HepG2 (cell line): ENCODE measurements around the gene TAPBP. TPM values are rescaled to one million over a fixed set of nuclear protein-coding genes. Genes with fewer than 3 reads are reported as not detected.

ENCODE experiments used
- CHD4 ChIP-seq: fragments of 200-600 bp; sonication (generic); IDR thresholded peaks from 2 replicates; pipeline ENCODE4 v1.7.0; 2017; ENCODE audit warnings: mild to moderate bottlenecking, low read length, borderline replicate concordance
- FOSL2 ChIP-seq: sonication (generic); formaldehyde crosslinking; IDR thresholded peaks from 2 replicates; pipeline ENCODE4 v1.4.0; 2020; ENCODE audit warnings: missing genetic modification reagents
- GFI1 ChIP-seq: sonication (generic); formaldehyde crosslinking; IDR thresholded peaks from 2 replicates; pipeline ENCODE4 v1.5.0; 2020; ENCODE audit warnings: missing genetic modification reagents, mild to moderate bottlenecking, borderline replicate concordance
- HCFC1 ChIP-seq: fragments of 150-350 bp; IDR thresholded peaks from 2 replicates; pipeline ENCODE4 v1.6.1; 2014; ENCODE audit warnings: low read depth, low read length
- HDAC1 ChIP-seq: sonication (generic); formaldehyde crosslinking; IDR thresholded peaks from 2 replicates; pipeline ENCODE4 v1.5.1; 2020; ENCODE audit warnings: mild to moderate bottlenecking, missing genetic modification reagents
- MYC ChIP-seq: sonication (generic); formaldehyde crosslinking; IDR thresholded peaks from 2 replicates; pipeline ENCODE4 v1.9.0; 2021; ENCODE audit warnings: missing genetic modification reagents, borderline replicate concordance
- MYNN ChIP-seq: sonication (generic); formaldehyde crosslinking; IDR thresholded peaks from 2 replicates; pipeline ENCODE4 v1.4.0; 2020; ENCODE audit warnings: mild to moderate bottlenecking, low read depth, missing genetic modification reagents
- NCOA5 ChIP-seq: sonication (generic); formaldehyde crosslinking; IDR thresholded peaks from 2 replicates; pipeline ENCODE4 v1.4.0; 2020; ENCODE audit warnings: missing genetic modification reagents
- NONO ChIP-seq, 2 experiments: fragments of 450-650 bp in 1 of 2; sonication (generic) in 1 of 2; formaldehyde crosslinking in 1 of 2; IDR thresholded peaks in 1 of 2; conservative IDR thresholded peaks in 1 of 2; 2 replicates each; pipeline versions ENCODE4 v1.6.1 to v1.8.0; 2017 to 2022; ENCODE audit warnings: mild to moderate bottlenecking in 1 of 2, missing genetic modification reagents in 1 of 2, moderate library complexity in 1 of 2
- PRDM4 ChIP-seq: sonication (generic); formaldehyde crosslinking; IDR thresholded peaks from 2 replicates; pipeline ENCODE4 v1.9.0; 2021; ENCODE audit warnings: missing genetic modification reagents, borderline replicate concordance
- RFX5 ChIP-seq: IDR thresholded peaks from 2 replicates; pipeline ENCODE4 v1.6.1; 2011; ENCODE audit warnings: low read depth, low read length, improper control_type of control experiment
- SAP130 ChIP-seq: IDR thresholded peaks from 2 replicates; pipeline ENCODE4 v1.6.1; 2016; ENCODE audit warnings: low read depth
- SMAD9 ChIP-seq: sonication (generic); formaldehyde crosslinking; IDR thresholded peaks from 2 replicates; pipeline ENCODE4 v1.5.1; 2020; ENCODE audit warnings: mild to moderate bottlenecking, missing genetic modification reagents
- SOX6 ChIP-seq, 2 experiments: fragments of 450-650 bp in 1 of 2; sonication (generic) in 1 of 2; formaldehyde crosslinking in 1 of 2; IDR thresholded peaks; 2 replicates each; pipeline versions ENCODE4 v1.4.0 to v1.6.1; 2017 to 2020; ENCODE audit warnings: antibody characterized with exemption in 1 of 2, mild to moderate bottlenecking in 1 of 2, missing genetic modification reagents in 1 of 2
- SP1 ChIP-seq, 2 experiments: fragments of 450-650 bp in 1 of 2; sonication (generic) in 1 of 2; formaldehyde crosslinking in 1 of 2; IDR thresholded peaks; 2 replicates each; pipeline versions ENCODE4 v1.4.0 to v1.6.1; 2016 to 2020; ENCODE audit warnings: missing genetic modification reagents in 1 of 2
- SPEN ChIP-seq: sonication (generic); formaldehyde crosslinking; IDR thresholded peaks from 2 replicates; pipeline ENCODE4 v1.5.1; 2020; ENCODE audit warnings: low read depth, mild to moderate bottlenecking, missing genetic modification reagents
- ZBTB14 ChIP-seq: sonication (generic); formaldehyde crosslinking; IDR thresholded peaks from 2 replicates; pipeline ENCODE4 v1.4.0; 2020; ENCODE audit warnings: missing genetic modification reagents
- ZNF251 ChIP-seq: sonication (generic); formaldehyde crosslinking; IDR thresholded peaks from 2 replicates; pipeline ENCODE4 v1.9.0; 2021; ENCODE audit warnings: mild to moderate bottlenecking, missing genetic modification reagents
- ZNF367 ChIP-seq: sonication (generic); formaldehyde crosslinking; IDR thresholded peaks from 2 replicates; pipeline ENCODE4 v1.4.0; 2020; ENCODE audit warnings: missing genetic modification reagents, borderline replicate concordance
- ZNF382 ChIP-seq: sonication (generic); formaldehyde crosslinking; IDR thresholded peaks from 2 replicates; pipeline ENCODE4 v1.5.0; 2020; ENCODE audit warnings: missing genetic modification reagents, mild to moderate bottlenecking, borderline replicate concordance
- ZNF709 ChIP-seq: sonication (generic); formaldehyde crosslinking; IDR thresholded peaks from 2 replicates; pipeline ENCODE4 v1.5.0; 2020; ENCODE audit warnings: mild to moderate bottlenecking, missing genetic modification reagents
- ZUFSP ChIP-seq: sonication (generic); formaldehyde crosslinking; IDR thresholded peaks from 2 replicates; pipeline ENCODE4 v1.9.0; 2021; ENCODE audit warnings: missing genetic modification reagents, mild to moderate bottlenecking, borderline replicate concordance
- polyA plus RNA-seq, 8 experiments: library from polyadenylated mRNA; depleted of rRNA in 3 of 8; stranded (reverse) in 7 of 8; unstranded in 1 of 8; fragments of >200 nt; fragmentation: Illumina TruSeq in 4 of 8; extraction: Trizol in 4 of 8; gene quantifications; 2 replicates each; pipeline versions ENCODE4 v1.2.1 to v1.2.3, GENCODE V29; 2011 to 2016; ENCODE audit warnings: low read depth in 4 of 8, missing spikeins in 1 of 8, mixed read lengths in 1 of 8; ENCODE audit not compliant: insufficient read depth in 1 of 8
- total RNA-seq, 5 experiments: library from RNA; depleted of rRNA; stranded (reverse); fragments of >200 nt; fragmentation: Illumina TruSeq; extraction: Trizol; gene quantifications; 2 replicates each; pipeline ENCODE4 v1.2.3, GENCODE V29; 2016; ENCODE audit warnings: low read depth in 1 of 5

The TAPBP gene
- total and polyA plus RNA-seq, 2 of the 13 experiments (the other 11 are each of a cell fraction or from before 2014, with no cell fraction given) = 27.4 to 32.3 TPM

- TF ChIP-seq GFI1 (CRISPR knock-in tag) (peak; percentile 53; the same call in 1 of the 2 replicates), CHD4 (peak; percentile 57; the same call in 1 of the 2 replicates), MYC (CRISPR knock-in tag) (peak; percentile 72; the same call in 1 of the 2 replicates), SOX6 (IDR thresholded peaks at IDR 0.05) (no peak), SOX6 (CRISPR knock-in tag; IDR thresholded peaks at IDR 0.05) (peak; percentile 79), HCFC1 (peak; percentile 55; the same call in 1 of the 2 replicates), HDAC1 (peak; percentile 86), ZNF709 (CRISPR knock-in tag) (peak; percentile 86), ZNF382 (CRISPR knock-in tag) (no peak), PRDM4 (CRISPR knock-in tag) (no peak; the same call in 1 of the 2 replicates), SAP130 (CRISPR knock-in tag) (peak; percentile 90), SPEN (CRISPR knock-in tag) (no peak; the same call in none of the 2 replicates), MYNN (CRISPR knock-in tag) (no peak; the same call in 1 of the 2 replicates), SMAD9 (peak; percentile 63; the same call in 1 of the 2 replicates), ZBTB14 (CRISPR knock-in tag) (peak; percentile 40), NCOA5 (CRISPR knock-in tag) (peak; percentile 94), FOSL2 (CRISPR knock-in tag) (peak; percentile 42), RFX5 (0 out of 2 replicates have a peak, but pooled peaks have one; percentile 28), NONO (IDR thresholded peaks at IDR 0.05) (no peak), NONO (CRISPR knock-in tag; conservative IDR thresholded peaks at IDR 0.05) (peak; percentile 70; the same call in 1 of the 2 replicates), ZNF251 (CRISPR knock-in tag) (no peak), SP1 (IDR thresholded peaks at IDR 0.05) (no peak), SP1 (CRISPR knock-in tag; IDR thresholded peaks at IDR 0.05) (peak; percentile 82), ZUFSP (no peak), ZNF367 (CRISPR knock-in tag) (0 out of 2 replicates have a peak, but pooled peaks have one; percentile 41)
Measured at GRCh38 chr6:33299237-33299944, 14.5 kb downstream of the TAPBP start (continued).
